HG03457 (cell line): ENCODE results near the gene MARK3.
"Not testable (repeated sequence)": the region's sequence is repeated elsewhere in the genome, so short reads cannot be mapped to it uniquely, and the experiment has no call there.

ENCODE experiments used
- ATAC-seq: cut with Tn5 transposase; IDR thresholded peaks from one replicate; pipeline ENCODE4 v1.9.1; 2021; ENCODE audit warnings: moderate number of reproducible peaks; ENCODE audit not compliant: unreplicated experiment

Gene MARK3

DNA sequence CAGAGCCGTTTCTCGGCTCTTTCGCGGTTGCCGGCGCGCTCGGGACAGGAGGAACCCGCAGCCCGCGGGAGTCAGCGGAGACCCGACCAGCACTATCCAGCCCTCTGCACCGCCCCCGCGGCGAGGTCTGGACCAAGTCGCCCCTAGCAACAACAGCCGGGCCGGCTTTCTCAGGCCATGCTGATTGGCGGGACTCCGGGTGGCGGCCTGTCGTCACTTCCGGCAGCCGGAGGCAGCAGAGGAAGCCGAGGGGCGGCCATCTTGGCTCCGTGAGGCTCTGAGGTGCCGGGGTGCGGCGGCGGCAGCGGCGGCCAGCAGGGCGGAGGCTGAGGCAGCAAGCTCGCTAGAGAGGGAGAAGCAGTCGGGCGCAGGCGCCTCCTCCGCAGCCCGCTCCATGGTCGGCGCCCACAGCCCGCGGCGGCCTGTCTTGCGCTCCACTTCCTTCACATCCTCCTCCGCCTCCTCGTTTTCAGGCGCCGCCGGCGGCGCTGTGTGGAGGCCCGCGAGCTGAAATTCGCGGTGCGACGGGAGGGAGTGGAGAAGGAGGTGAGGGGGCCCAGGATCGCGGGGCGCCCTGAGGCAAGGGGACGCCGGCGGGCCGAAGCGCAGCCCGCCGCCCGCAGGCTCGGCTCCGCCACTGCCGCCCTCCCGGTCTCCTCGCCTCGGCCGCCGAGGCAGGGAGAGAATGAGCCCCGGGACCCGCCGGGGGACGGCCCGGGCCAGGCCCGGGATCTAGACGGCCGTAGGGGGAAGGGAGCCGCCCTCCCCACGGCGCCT lies at the start of gene MARK3:
TSS of gene MARK3 (plus strand) at position 264 of the 777 bp plus-strand sequence. CDS start 615 bp downstream, outside the sequence.
- peak; percentile 89 for ATAC-seq

DNA sequence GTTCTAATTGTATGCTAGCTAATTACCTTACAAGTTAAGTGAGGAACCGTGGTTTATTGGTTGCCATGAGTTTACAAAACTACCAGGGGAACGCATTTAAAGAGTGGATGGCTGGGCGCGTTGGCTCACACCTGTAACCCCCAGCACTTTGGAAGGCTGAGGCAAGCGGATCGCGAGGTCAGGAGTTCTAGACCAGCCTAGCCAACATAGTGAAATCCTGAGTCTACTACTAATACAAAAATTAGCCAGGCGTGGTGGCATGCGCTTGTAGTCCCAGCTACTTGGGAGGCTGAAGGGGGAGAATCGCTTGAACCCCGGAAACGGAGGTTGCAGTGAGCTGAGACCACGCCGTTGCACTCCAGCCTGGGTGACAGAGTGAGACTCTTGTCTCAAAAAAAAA lies 49.0 kb upstream of the MARK3 start:
- ATAC-seq: no peak

GRCh38 chr14:103337794-103338193 lies 47.4 kb upstream of the MARK3 start:
- ATAC-seq: no peak

GRCh38 chr14:103339561-103339960 lies 45.7 kb upstream of the MARK3 start:
- no peak for ATAC-seq

GRCh38 chr14:103340480-103341212 lies 44.6 kb upstream of the MARK3 start:
- no peak for ATAC-seq

DNA sequence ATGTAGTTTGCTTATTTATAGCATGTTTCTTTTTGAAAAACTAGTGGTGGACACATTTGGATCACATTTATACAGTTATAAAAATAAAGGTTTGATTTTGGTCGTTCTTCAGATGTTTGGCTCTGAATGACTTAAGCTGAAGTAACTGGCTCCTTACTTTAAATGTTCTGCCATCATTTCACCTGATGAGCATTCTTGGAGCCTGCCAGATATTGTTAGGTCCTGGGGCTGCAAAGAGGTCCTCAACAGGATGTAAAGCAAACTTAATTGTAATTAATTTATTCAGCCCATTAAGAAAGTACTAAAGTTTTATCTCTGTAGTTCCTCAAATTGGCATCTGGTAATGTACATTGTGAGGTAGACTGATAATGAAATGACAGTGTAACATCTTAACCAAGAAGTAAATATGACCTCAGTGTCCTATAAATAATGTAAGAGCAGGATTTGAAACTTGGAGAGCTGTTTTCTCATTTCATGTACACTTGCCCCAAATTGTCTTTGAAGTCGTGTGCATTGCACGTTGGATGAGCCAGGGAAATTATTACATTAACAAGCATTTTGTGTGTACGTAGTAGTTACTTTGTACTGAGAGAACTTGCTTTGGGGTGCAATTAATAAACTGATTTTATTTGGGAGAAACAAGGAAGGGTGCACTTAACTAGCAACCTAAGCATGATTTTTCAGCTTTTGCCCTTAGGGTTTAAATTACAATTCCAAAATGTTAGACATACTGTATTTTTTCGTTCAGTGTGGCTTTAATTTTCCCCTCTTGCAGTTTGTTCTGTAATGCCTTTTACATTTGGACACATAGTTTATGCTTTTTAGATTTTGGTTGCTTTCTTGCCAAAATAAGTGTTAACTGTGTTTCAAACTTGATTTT lies 43.7 kb upstream of the MARK3 start:
- ATAC-seq: no peak

DNA sequence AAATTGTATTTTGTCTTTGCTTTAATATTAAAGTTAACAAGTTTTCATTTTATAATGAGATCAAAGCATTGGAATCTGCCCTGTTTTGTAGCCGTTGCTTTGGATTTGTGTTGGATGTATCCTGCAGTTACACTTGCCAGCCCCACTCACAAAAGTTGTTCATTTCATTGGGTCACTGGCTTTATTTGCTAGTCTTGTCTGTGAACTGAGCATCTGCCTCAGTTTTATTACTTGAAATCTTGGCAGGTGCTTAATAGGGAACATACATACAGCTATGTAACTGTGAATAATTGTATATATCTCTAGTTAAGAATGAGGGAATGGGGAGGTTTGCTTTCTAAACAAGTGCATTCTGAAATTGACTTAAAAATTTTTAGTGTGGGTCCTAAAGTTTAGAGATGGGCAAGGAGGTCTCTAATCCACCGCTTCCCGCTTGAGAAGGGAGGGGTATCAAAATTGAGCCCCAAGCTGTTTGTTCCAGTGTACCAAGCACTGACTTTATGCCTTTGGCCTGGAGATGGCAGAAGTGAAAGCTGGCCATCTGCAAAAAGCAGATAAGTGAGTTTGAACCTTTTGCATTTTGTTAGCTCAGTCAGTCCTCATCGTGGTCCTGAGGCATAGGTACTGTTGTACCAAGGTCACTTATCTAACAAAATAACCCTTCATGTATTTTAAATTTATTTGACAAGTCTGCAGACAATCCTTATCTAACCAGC lies 41.9 kb upstream of the MARK3 start:
- ATAC-seq: no peak

DNA sequence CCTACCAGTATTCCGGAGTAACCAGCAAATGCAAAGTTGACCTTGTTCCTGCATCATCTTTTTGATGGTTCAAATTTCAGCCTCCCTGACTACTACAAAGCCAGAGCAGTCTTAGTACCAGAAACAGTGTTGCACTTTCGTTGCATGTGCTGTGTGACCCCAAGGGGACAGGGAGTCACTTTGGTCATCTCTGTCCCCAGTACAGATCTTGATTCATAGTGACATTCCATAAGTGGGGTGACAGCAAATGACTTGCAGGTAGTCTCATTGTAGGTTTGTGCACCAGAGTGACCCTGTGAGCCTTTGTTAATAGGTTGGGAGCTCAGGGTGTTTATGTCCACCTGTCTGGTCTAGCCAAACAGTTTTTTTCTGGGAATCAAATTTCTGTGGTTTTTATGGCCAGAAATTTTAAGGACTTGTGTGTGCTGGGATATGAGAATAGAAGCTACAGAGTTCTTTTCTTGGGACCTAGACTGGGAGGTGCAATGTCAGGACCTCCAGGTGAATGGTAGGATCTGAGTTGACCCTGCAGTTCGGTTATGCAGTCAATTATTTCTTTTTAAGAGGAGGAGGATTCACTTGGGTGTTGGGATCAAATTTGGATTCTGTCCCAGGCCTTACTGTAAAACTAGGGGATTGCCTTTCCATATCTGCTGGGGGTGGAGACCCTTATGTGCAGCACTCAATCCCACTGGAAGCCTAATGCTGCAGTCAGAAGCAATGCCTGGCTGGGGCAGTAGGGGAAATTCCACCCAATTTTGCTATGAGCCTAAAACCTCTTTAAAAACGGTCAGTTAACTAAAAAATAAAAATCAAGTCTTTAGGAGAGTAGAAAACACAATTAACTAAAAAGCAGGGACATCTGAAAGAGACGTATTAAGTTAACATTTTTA lies 41.1 kb upstream of the MARK3 start:
- ATAC-seq: no peak

DNA sequence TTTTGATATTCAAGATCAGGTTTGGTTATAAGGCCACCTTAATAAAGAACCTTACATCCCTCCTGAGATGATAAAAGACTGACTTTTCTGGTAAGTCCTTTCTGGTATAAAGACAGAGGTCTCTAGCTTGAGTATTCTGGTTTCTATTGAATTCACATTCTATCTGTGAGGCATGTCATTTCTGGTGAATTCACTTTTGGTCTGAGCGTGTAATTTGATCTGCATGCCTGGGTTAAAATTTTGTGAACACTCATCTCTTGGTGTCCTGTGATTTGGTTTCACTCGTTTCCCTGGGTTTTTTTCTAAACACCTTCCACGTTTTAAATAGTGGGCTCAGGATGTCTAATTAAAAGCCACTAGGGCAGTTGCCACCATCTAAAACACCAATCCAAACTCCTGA lies 38.9 kb upstream of the MARK3 start:
- no peak for ATAC-seq

DNA sequence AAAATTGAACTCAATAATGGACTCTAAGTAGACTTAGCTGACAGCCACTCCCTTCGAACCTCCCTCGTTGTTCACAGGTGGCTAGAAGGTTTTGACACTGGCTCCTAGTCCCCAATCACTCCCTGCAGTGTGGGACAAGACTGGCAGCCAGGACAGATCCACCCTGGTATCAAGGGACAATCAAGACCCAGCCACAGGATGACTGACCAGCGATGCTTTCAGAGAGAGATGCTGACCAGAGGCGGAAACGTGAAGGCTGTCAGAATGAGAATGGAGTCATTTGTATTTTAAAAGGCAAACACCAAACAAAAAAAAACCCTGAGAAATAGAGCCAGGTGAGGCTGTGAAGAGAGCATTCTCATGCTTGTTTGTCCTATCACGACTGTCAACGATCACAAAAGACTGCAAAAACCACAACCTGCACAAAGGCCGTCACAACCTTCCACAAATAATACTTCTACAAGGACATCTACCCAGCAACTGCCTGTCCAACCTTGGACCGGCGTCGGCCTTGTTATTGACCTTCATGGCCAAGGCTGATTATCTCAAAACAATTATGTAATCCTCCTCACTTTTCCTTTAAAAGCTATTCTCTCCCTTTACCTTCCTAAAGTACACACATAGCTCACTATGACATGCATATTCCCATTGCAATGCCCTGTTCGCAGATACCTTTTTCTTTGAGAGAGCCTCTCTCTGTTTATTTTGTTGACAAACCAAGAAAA lies 38.0 kb upstream of the MARK3 start:
- no peak for ATAC-seq

DNA sequence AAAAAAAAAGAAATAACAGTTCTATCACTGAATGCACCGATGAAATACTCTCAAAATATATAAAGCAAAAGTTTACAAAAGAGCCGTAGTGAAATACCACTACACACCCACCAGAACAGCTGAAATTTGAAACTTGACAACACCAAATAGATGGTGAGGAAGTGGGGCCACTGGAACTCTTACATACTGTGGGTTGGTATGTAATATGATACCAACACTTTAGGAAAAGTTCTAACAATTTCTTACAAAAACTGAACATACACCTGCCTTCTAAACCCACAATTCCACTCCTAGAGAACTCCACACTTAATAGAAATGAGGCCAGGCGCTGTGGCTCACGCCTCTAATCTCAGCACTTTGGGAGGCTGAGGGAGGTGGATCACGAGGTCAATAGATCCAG lies 37.1 kb upstream of the MARK3 start:
- ATAC-seq: no peak

- no peak for ATAC-seq
Measured at GRCh38 chr14:103349982-103350381, 35.2 kb upstream of the MARK3 start.

DNA sequence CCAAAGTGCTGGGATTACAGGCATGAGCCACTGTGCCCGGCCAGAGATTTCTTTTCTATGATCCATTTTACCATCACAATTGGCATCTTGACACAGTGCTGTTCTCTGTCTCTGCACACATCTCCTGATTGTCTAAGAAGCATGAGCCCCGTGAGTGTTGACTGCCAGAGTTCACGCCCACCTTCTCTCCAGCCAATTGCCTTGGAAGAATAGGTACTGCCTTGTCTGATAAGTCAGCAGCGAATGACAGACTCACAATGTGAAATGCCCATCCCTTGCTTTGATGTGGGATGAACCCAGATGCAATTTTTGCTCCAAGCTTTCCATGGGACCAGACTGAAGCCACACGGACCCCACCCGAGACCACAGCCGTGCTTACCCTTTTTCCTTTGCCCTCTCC lies 31.9 kb upstream of the MARK3 start:
- ATAC-seq: no peak

DNA sequence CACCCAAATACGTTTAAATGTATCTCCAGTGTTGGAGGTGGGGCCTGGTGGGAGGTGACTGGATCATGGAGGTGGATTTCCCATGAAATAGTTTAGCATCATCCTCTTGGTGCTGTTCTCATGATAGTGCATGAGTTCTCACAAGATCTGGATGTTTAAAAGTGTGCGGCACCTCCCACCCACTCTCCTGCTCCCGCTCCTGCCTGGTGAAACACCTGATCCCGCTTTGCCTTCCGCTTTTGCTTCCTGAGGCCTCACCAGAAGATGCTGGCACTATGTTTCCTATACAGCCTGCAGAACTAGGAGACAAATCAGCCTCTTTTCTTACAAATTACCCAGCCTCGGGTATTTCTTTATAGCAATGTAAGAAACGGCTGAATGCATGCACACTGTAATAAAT lies 31.1 kb upstream of the MARK3 start:
- no peak for ATAC-seq

DNA sequence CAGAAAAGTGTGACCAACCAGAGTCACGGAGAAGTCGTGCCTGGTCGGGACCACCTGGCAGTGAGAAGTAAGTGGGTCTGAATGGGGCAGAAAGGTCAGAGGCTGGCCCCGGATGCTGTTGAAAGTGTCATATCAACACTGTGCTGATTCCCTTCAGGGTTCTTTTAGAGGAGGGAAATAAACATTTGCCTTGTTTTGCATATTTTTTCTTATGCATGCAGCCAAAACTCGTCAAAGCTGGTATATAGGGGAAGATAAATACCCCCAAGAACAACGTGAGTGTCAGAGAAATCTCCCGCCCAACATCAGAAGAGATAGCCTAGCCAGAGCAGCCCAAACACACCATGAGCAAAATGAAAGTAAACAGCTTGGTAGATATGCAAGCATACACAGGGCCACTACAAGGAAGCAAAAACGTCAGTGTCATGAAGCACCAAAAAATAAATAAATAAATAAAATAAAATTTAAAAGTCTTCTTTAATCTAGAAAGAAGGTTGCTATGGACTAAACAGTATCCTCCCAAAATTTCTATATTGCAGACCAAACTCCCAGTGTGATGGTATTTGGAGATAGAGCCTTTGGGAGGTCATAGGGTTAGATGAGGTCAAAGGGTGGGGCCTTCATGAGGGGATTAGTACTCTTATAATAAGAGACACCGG lies 29.1 kb upstream of the MARK3 start:
- no peak for ATAC-seq

- not testable (repeated sequence) for ATAC-seq
Measured at GRCh38 chr14:103357552-103357951, 27.7 kb upstream of the MARK3 start.

DNA sequence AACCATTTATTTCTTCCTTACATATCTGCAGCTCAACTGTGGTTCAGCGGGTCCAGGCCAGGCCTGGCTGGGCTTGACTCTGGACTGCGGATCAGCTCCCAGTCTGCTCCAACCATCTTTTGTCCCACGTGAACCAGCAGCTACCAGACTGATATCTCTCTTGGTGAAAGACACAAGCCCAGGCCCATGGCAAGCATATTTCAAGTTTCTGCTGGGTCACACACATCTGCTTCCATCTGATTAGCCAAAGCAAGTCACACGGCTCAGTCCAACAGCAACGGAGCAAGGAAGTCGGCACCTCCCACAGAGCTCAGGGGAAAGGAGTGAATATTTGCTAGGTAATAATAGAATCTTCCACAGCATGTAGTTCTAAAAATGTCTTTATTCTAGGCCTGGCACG lies 24.7 kb upstream of the MARK3 start:
- ATAC-seq: no peak

GRCh38 chr14:103361867-103362266 lies 23.3 kb upstream of the MARK3 start:
- no peak for ATAC-seq

GRCh38 chr14:103362780-103363179 lies 22.4 kb upstream of the MARK3 start:
- no peak for ATAC-seq
